NCI-H226 (cell line): Measurements from ENCODE around the gene HOXA1.

Experiments
- DNase-seq: peaks from one replicate; pipeline ENCODE4 v3.0.0-alpha.2; 2015

The HOXA1 gene

DNA sequence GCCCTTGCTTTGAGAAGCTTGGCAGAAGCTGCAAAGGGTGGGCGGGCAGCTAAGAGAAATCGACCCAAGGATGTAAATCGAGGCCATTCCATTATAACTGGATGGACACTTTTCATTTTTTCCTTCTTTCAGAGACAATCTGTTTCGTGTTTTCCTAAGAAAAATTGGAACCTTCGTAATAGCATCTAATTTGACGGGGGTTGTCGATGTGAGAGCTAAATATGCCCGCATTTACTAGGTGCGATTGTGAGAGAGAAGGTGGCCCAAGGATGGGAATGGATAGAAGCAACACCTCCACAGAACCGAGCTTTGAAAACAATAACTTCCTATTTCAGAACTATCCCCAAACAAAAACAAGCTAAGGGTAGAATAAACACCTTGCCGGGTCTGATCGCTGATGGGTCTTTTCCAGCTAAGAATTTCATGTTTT, 35.6 kb upstream of the HOXA1 start:
- no peak for DNase-seq

GRCh38 chr7:27130540-27131389, 35.0 kb upstream of the HOXA1 start, which contains the start of gene HOXA4:
TSS of gene HOXA4 (minus strand) at chr7:27130757. CDS start at chr7:27130733, 24 bp downstream.
- peak; percentile 96 for DNase-seq

GRCh38 chr7:27129729-27130539, 34.1 kb upstream of the HOXA1 start:
- DNase-seq = peak; percentile 55

DNA sequence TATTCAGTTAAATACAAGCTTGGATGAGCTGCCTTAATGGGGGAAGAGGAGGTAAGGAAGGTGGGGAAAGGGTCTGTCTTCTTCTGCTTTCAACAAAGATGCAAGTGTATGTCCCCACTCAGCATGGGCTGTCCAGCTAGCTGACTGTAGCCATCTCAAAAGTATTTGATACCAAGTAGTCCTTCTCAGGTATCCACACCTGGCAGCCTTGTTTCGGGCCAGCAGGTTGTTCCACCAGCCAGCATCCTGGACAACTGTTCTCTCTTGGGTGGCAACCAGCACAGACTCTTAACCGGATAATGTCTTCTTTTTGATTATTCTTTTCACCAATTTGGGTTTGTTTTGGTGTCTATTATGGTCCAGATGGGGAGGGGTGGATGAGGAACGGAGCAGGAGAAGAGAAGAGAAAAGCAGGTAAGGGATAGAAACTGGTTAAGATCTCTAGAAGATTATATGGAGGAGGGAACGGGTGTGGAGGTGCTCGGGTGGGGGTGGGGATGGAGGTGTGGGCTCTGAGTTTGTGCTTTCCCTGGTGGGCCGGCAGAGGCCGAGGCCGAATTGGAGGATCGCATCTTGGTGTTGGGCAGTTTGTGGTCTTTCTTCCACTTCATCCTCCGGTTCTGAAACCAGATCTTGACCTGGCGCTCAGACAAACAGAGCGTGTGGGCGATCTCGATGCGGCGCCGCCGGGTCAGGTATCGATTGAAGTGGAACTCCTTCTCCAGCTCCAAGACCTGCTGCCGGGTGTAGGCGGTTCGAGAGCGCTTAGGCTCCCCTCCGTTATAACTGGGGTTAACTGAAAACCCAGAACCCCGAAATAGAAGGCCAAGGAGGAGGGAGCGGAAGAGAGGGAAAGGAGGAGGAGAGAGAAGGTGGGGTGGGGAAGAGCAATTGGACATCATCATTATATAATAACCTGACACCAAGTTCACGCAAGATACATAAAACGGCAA, 33.3 kb upstream of the HOXA1 start:
- no peak for DNase-seq

DNA sequence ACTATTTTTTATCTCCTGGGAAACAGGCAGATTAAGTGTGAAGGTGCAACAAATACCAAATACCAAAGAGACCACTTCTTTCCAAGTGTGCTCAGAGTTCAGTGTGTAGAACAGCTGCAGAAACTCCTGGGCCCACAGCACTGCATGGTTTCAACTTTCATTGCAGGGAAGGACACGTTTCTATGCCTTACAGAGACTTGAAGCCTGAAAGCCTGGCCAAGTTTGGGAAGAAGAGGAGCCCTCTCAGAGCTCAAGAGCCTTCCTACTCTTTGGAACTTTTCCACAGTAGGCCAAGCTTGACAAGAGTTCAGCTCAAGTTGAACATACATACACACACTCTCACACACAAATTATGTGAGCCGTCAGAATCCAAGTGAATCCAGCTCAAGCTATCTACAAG, 32.2 kb upstream of the HOXA1 start:
- no peak for DNase-seq

DNA sequence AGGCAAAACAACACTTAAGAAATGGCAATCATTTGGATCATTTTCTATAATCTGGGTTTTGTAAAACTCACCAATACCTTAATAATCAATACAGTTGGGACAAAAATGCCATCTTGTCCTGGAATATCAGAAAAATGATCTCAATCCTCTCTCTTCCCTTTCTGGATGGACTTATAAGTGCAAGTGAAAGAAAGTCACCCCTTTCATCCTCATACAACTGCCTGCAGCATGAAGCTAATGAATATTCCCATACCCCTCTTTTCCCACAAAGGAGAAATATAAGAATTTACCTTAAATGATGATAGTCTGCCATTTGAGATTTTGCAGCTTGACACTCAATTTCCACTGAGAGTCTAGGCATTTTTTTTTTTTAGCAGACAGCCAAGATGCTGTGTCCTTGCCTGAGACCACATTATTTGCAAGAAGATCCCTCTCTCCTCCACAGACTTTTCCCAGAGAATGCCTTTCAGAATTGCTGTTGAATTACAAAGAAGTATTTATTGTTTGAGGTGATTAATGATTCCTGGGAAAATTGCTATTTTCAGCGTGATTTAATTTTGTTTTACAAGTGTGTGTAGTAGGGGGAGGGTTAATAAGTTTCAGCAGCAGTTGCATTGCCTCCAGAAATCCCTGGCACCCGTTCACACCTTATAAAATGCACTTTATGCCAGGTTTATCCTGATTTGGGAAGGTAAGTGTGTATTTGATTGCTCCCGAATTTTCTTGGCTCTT, 31.0 kb upstream of the HOXA1 start:
- no peak for DNase-seq

DNA sequence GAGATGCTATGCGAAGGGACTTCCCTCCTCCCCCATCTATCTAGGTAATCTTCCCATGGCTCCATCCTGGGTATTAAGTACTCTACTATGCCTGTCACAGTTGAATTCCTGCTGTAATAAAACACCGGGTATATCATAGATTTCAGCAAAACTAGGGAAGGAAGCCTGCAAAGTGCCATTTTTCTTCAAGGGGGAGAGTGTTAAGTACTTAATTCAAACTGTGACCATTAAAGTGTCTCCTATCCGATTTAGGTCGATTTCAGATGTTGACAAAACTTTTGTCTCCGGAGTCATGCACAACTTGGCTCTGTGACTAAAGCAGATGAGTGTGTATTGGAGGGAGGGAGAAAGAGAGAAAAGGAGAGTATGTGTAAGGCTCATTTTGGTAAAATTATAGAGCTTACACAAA, 30.2 kb upstream of the HOXA1 start:
- no peak for DNase-seq

DNA sequence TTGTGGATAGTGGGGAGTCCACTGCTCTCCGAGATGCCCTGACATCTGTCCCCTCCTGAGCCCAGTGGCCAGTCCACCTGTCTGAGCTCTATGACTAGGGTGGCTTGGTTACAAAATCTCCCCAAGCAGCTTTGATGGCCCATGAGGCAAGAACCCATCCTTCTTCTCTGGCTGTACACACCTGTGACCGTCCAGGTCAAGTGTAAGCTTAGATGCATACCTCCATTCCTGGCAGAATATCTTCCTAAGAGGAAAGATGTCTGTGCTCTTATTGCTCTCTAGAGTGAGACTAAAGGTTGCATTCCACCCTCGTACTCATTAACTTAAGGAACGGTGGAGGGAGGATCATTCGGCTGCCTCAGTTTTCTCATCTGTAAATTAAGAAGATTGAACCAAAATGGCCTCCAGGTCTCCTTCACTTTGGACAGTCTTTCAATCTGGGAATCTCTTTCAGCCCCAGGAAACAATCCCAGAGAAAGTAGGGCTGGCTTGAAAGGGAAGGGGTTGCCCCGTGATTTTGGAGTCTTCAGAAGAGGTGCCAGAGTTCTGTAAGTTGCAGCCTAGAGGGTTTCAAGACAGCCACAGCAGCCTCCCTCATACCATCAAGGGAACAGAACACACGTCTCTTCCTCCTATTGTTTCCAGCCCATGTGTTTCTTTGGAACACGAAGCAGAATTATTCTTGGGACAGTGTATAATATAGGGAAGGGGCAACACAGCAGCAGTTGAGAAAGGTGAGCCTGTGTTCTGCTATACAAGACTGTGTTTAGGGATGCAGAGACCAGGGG, 29.3 kb upstream of the HOXA1 start:
- no peak for DNase-seq

DNA sequence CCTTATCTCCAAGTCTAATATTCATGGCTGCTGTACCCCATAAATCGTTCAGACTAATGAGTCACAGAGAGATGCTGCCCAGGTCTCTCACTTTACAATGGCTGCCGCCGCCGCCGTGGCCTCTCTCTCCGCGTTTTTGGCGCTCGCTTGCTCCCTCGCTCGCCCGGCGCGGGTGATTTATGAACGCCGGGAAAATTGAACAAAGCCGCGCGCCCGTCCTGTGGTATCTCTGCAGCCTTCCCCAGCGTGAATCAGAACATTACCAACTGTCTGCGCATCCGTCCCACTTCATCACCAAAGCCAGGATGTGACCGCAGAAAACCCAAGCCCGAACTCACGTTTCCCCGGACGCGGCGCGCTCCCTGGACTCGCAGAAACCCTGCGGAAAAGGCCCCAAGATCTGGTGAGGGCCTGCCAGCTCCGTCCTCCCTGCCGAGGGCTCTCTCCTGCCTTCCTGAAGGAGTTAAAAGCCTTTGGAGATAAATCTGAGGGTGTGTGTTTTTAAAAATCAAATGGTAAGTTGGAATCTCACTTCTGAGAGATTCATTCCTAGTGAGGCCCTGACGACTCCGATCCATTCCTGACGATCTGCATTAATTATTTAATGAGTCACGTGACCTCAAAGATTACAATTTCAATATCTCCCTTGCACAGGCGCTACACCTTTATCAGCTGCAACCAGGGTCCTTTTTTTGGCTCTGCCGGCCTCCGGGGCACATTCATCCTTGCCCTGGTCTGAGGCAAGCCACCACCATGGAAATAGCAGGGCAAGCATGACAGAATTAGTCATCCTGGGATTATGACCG, 28.5 kb upstream of the HOXA1 start:
- DNase-seq = no peak

DNA sequence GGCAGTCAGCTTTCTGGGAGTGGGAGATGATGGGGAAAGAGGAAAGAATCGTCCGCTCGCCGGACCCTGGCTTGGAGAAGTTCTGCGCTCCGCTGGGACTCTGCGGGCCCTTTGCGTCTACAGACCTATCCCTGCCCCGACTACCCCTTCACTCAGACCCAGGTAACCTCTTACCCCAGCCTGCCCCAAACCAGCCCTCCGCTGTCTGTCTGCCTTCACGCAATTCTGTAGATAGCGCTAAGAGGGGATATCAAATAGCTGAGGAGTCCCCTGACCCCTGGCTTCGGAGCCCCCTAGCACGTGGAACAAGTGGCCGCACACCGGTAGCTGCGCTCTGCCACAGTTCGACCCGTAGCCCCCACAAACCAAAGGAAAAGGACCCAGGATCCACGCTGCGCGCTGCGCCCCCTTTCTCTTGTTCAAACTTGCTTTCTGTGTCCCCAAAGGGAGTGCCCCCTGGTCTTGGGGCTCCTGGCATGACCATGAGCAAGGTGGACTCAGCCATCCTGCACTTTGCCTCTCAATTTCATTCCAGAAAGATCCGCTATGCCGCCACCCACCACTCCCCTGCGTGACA, 27.8 kb upstream of the HOXA1 start:
- no peak for DNase-seq

DNA sequence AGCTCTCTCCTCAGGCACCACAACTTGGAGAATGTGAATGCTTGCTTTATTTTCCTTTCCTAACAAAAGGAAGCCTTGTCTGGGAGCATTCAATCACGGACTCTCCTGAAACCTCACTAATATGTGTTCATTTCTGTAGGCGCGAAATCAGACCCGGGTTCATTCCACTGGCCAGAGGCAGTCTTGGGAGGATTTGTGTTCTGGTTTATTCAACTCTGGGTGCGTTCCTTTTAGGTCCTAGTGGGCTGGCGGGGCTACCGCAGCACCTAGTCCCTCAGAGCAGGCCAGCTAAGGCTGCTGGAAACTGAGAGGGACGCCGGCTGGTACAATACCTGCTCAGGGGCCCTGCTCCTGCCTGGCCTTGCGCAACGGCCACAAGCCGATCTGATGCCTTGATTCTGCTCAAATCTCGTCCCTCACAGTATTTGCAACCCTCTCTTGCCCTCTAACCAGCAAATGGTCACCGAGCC, 27.2 kb upstream of the HOXA1 start:
- no peak for DNase-seq

- DNase-seq = no peak
These were observed 26.5 kb upstream of the HOXA1 start for GRCh38 chr7:27122077-27122910.

DNA sequence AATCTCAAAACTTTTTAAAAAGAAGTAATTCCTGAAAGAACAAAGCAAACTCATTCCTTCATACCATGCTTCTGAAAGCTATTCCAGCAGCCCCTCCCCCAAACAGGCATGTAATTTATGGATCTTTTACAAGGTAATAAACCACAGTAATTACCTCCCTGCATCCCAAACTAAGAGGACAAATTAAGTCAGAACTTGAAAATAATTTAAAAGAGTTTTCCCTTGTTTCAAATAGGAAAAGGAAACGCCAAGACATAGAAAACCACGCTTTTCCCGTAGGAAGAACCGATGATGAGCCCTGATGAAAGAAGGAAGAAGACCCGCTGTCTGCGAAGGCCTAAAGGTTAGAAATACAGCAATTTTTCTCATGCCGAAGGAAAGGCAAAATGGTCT, 25.9 kb upstream of the HOXA1 start:
- DNase-seq = no peak

- DNase-seq = no peak
These were observed 23.7 kb upstream of the HOXA1 start for GRCh38 chr7:27119412-27119911.

DNA sequence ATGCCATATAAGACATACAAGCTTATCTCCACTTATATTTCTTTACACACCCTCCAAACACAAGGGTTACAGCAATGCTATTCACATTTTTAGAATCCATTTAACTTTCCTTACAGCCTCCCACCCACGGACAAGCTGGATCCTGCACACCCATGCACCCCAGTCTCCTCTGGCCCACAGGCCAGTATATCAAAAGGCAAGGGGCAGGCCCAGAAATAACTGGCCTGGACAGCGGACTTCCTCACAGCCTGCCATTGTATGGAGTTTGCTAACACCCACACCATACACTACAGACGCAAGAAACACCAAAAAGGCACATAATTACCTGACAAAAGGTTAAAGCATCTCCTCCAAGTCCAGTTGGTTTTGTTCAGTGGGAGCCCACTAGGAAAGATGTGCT, 22.8 kb upstream of the HOXA1 start:
- no peak for DNase-seq

DNA sequence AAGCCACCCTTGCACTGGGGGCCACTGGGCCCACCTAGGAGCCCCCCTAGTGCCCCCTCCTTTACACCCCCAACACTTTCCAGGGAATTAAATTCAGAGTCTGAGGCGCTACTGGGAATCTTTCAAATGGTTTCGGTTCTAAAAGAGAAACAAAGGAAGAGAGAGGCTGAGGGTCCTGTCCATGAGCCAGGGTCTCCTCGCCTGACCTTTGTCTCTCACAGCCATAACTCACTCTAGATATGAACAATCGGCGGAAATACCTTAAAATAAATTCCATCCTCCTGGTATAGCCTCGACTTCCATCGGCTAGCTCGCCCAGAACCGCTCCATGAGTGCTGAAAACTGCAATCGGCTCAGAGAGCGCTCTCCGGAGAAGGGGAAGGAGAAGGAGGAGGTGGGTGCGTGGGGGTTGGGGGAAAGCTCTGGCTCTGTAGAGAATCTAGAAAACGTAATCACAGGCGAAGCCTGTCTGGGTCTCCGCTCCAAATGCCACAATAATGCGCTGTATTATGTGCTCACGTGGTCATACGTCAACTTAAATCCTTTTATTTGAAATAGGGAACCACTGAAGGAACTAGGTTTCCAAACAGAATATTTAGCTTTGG, 22.2 kb upstream of the HOXA1 start:
- no peak for DNase-seq

GRCh38 chr7:27116962-27117886, 21.4 kb upstream of the HOXA1 start:
- no peak for DNase-seq
